ENCODE results near the gene VSX2. TPM values are rescaled to one million over a fixed set of nuclear protein-coding genes. Genes with fewer than 3 reads are reported as not detected.

VSX2 gene
- total and polyA plus RNA-seq, 2 of the 13 experiments (the other 11 are each of a cell fraction or from before 2014, with no cell fraction given), result 0.05 TPM; not detected in 1

DNA sequence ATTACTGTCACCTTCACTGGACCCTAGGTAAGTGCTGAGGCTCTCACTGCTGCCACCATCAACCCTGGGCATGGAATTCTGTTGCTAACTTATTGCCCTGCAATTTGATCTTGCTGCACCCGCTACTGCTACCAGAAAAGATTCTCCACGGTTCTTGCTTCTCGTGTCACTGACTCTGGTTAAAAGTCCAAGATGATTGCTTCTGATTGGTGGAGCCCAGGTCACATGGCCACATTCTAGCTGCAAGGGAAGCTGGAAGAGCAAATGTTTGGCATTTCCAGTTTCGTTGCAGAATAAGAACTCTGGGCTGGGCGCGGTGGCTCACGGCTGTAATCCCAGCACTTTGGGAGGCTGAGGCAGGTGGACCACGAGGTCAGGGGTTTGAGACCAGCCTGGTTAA lies 7.5 kb upstream of the VSX2 start:
- Histone ChIP-seq H3K4me2 (ENCODE audit: low read depth, low read length) (no peak overlapping the region), H3K9ac (ENCODE audit: insufficient read depth, low read depth, low read length) (no peak overlapping the region), H3K36me3 (replicated peaks in 1 of 2; ENCODE audit: control insufficient read depth in 1 of 2, insufficient read depth in 2 of 2, low read length in 2 of 2) (no peaks in the 10 kb centered on the region), H3K27me3 (ENCODE audit: control insufficient read depth in 1 of 2, insufficient read depth in 2 of 2, low read length in 2 of 2) (peaks cover 2 to 24% of the 10 kb centered on the region in 2 experiments; a peak in 4 of 5 replicates), H3K9me3 (ENCODE audit: low read length) (peaks cover 8% of the 10 kb centered on the region; the same call in 1 of the 2 replicates), H3K79me2 (ENCODE audit: insufficient read depth, low read length) (no peaks in the 10 kb centered on the region), H3K4me1 (ENCODE audit: insufficient read depth, low read length) (no peaks in the 10 kb centered on the region), H3K4me3 (replicated peaks in 1 of 3; ENCODE audit: insufficient read depth in 1 of 3, low read depth in 2 of 3, low read length in 3 of 3) (no peak overlapping the region), H4K20me1 (ENCODE audit: insufficient read depth, low read length) (no peaks in the 10 kb centered on the region), H2AFZ (ENCODE audit: low read length) (no peak overlapping the region), H3K27ac (ENCODE audit: extremely low read length, insufficient read depth, low read length) (no peak overlapping the region)
- CTCF ChIA-PET (ENCODE audit: low intra/inter-chr PET ratio, low total read pairs), result no interaction called here
- POLR2A ChIA-PET, result no interaction called here
- 36% methylated on average over 3 of the region's 8 CpGs for WGBS (ENCODE audit: low lambda C conversion rate)
- FAIRE-seq (no peak), DNase-seq (ENCODE audit: low spot score) (no peak), ATAC-seq (no peak)
- no TSS peak for BruUV-seq (replicated peaks)
- intact Hi-C loops (cut with micrococcal nuclease; ENCODE audit: unreplicated experiment), result no loop called here
- in situ Hi-C loops (cut with HindIII; ENCODE audit: extremely low pct_ligation_motif_present, low pct_unique_long_range_greater_than_20kb), result no loop called here
- TF ChIP-seq ZNF564 (CRISPR knock-in tag; IDR thresholded peaks at IDR 0.05) (no peak), ZNF3 (CRISPR knock-in tag; IDR thresholded peaks at IDR 0.05) (no peak), MBD4 (IDR thresholded peaks at IDR 0.05; ENCODE audit: borderline replicate concordance, low read length) (no peak), ATAD3A (CRISPR knock-in tag; IDR thresholded peaks at IDR 0.05) (no peak), CENPX (CRISPR knock-in tag; IDR thresholded peaks at IDR 0.05) (no peak), ZSCAN29 (CRISPR knock-in tag; conservative IDR thresholded peaks at IDR 0.05) (no peak), EZH2 (conservative IDR thresholded peaks at IDR 0.05; ENCODE audit: low read depth, low read length) (no peak), ZNF678 (CRISPR knock-in tag; IDR thresholded peaks at IDR 0.05) (no peak), ZNF263 (CRISPR knock-in tag; IDR thresholded peaks at IDR 0.05) (no peak), ZMYM2 (CRISPR knock-in tag; IDR thresholded peaks at IDR 0.05) (no peak)
- TF ChIP-seq, protein P1, sequence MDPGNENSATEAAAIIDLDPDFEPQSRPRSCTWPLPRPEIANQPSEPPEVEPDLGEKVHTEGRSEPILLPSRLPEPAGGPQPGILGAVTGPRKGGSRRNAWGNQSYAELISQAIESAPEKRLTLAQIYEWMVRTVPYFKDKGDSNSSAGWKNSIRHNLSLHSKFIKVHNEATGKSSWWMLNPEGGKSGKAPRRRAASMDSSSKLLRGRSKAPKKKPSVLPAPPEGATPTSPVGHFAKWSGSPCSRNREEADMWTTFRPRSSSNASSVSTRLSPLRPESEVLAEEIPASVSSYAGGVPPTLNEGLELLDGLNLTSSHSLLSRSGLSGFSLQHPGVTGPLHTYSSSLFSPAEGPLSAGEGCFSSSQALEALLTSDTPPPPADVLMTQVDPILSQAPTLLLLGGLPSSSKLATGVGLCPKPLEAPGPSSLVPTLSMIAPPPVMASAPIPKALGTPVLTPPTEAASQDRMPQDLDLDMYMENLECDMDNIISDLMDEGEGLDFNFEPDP (CRISPR knock-in tag; conservative IDR thresholded peaks at IDR 0.05), result no peak
- TF ChIP-seq, protein P2, sequence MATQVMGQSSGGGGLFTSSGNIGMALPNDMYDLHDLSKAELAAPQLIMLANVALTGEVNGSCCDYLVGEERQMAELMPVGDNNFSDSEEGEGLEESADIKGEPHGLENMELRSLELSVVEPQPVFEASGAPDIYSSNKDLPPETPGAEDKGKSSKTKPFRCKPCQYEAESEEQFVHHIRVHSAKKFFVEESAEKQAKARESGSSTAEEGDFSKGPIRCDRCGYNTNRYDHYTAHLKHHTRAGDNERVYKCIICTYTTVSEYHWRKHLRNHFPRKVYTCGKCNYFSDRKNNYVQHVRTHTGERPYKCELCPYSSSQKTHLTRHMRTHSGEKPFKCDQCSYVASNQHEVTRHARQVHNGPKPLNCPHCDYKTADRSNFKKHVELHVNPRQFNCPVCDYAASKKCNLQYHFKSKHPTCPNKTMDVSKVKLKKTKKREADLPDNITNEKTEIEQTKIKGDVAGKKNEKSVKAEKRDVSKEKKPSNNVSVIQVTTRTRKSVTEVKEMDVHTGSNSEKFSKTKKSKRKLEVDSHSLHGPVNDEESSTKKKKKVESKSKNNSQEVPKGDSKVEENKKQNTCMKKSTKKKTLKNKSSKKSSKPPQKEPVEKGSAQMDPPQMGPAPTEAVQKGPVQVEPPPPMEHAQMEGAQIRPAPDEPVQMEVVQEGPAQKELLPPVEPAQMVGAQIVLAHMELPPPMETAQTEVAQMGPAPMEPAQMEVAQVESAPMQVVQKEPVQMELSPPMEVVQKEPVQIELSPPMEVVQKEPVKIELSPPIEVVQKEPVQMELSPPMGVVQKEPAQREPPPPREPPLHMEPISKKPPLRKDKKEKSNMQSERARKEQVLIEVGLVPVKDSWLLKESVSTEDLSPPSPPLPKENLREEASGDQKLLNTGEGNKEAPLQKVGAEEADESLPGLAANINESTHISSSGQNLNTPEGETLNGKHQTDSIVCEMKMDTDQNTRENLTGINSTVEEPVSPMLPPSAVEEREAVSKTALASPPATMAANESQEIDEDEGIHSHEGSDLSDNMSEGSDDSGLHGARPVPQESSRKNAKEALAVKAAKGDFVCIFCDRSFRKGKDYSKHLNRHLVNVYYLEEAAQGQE (IDR thresholded peaks at IDR 0.05; ENCODE audit: borderline replicate concordance in 1 of 2, low read depth in 1 of 2, low read length in 2 of 2), result no peak

Measured in HepG2 (cell line).